GM12801 (cell line): Measurements from ENCODE around the gene ALG9.

Experiments
- TF ChIP-seq, protein P1 (sequence below): IDR thresholded peaks from one replicate; pipeline ENCODE4 v1.5.1; 2011; ENCODE audit warnings: control low read depth; ENCODE audit not compliant: insufficient read length; ENCODE audit errors: extremely low read depth

ALG9 gene

DNA sequence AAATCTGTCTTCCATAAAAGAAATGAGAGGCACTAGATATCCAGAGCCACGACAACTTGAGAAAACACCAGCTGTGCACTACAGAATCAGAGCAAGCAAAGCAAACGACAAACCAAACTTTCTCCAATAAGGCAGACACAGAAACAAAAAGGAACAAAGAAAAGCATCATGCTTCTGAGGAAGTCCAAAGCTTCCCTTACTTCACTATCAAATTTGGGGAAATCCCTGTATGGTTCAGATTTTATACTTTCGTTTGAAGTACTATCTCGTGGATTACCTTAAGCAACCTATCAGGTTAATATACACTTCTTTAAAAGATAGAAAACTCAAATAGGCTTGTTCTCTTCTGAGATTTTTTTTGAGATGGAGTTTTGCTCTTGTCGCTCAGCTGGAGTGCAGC is 27.7 kb downstream of the ALG9 start:
- TF ChIP-seq, protein P1, sequence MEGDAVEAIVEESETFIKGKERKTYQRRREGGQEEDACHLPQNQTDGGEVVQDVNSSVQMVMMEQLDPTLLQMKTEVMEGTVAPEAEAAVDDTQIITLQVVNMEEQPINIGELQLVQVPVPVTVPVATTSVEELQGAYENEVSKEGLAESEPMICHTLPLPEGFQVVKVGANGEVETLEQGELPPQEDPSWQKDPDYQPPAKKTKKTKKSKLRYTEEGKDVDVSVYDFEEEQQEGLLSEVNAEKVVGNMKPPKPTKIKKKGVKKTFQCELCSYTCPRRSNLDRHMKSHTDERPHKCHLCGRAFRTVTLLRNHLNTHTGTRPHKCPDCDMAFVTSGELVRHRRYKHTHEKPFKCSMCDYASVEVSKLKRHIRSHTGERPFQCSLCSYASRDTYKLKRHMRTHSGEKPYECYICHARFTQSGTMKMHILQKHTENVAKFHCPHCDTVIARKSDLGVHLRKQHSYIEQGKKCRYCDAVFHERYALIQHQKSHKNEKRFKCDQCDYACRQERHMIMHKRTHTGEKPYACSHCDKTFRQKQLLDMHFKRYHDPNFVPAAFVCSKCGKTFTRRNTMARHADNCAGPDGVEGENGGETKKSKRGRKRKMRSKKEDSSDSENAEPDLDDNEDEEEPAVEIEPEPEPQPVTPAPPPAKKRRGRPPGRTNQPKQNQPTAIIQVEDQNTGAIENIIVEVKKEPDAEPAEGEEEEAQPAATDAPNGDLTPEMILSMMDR: no peak

DNA sequence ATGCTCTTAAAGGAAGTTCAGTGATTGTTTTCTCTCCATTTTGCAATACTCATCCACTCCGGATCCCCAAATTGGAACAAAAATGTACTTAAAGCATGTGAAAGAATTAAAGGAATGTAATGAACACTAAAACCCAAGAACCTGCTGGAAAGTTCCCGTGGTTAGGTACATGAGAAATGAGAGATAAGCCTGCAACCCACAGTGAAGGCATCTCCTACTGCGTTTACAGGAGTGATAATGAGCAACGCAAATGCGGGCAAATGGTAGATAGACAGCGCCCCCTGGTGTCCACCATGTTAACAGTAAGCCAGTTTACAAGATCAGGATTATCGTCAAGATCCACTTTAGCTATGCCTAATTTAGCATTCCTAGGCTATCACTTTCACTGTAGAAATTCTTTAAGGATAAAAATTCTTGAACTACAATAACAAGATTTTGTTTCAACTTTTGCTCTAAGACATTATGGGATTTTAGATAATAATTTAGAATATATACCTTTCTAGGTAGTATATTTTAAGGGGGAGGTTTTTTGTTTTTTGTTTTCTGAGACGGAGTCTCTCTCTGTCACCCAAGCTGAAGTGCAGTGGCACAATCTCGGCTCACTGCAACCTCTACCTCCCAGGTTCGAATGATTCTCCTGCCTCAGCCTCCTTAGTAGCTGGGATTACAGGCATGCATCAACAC is 29.9 kb downstream of the ALG9 start:
- TF ChIP-seq, protein P1: no peak

DNA sequence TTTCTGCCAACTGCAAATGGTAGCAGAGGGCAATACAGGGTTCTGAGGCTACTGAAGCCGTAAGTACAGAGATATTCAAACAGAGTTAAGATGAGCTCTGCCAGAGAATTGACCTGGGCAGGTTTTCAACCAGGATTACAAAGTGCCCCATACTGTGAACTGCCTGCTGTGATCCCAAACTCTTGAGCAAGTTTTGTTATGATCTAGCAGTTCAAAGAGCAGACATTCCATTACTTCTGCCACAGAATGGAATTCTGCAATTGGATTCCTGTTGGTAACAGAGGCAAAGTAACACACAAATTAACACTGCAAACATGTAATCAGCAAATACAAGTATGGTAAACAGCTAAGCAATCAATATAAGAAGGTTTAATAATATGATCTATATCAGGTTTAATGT is 31.2 kb downstream of the ALG9 start:
- TF ChIP-seq, protein P1: no peak

DNA sequence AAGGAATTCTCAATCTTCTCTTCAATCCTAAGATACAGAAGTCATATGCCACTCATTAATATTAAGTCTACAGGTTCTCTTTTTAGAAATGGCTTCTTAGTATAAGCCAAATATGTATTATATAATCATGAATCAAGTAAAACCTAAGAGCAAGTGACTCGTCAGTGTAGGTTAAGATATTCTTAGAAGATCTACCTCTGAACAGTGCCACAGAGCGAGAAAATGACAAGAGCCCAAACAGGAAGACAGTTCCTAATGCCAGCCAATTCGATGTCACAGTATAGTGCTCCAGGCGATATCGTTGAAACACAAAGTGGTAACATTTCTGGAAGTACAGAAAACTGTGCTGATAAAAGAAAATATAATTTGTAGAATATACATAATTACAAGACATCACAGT is 33.3 kb downstream of the ALG9 start:
- TF ChIP-seq, protein P1: no peak

DNA sequence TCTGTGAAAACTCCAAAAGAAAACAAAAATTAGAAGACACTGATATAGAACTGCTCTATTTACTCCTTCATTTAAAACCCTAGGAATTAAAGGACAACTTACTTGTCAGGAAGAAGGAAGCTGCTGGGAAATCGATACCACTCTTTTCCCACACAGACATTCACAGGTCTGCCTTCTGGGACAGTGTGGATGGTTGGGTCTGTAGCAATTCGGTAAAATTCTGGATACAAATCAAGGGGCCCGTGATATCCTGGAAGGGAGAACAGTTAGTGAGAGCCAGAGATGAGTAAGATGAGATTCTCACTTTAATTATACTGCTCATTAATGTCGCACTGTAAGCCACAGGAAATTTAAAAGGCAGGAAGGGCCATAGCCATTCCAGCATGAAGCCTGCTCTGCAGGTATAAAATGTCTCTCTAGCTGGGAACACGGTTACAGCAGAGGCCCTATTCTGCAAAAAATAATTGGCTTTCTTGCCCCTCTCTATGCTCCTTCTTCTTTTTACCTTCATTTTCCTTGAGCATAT is 34.0 kb downstream of the ALG9 start:
- TF ChIP-seq, protein P1: no peak

DNA sequence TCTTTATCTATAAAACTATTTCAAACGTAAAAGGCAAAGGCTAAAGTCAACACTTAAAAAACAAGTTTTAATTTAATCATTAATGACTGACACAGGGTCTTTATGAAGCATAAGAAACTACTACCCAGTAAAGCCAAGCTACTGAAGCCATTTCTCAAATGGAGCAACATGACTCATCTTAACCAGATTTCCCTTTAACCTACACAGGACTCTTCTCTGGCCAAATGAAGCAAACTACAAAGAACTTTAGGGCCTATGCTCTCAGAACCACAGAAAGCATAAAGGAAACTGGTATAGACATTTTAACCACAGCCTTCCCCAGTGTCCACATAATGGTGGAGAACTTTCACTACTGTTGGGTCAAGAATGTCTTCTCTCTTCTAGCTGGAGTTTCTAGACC is 34.7 kb downstream of the ALG9 start:
- TF ChIP-seq, protein P1: no peak

DNA sequence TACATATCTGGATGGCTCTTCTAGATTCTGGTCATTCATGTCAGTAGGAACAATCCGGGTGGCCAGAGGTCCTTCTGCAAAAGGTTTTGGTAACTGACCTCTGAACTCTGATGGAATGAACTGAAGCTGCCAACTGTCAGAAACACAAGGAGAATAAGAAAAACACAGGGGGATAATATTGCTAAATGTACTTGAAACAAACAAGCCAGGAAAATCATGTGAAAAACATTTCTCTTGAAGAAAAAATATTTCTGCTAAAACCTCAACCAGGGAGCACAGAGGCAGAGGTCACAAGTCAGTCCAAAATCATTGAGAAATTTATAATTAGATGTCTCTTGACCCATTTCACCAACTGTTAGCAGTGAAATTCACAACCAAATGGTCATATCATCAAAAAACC is 35.2 kb downstream of the ALG9 start:
- TF ChIP-seq, protein P1: no peak
